GM10847 (cell line): Measurements from ENCODE around the gene DPM1.

Experiments used
- POLR2A ChIP-seq: IDR thresholded peaks from 2 replicates; pipeline ENCODE4 v1.6.1; 2011; ENCODE audit not compliant: insufficient read length; ENCODE audit errors: extremely low read depth

Gene DPM1

DNA sequence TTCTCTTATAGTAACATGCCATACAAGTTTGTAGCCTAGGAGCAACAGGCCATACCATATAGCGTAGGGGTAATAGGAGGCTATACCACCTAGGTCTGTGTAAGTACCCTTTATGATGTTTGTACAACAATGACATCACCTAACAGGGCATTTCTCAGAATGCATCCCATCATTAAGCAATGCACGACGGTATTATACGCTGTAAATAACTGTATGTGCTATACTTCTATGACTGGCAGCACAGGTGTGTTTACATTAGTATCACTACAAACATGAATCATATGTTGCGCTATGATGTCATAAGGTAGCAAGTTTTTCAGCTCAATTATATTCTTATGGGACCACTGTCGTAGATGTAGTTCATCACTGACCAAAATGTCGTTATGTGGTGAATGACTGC, 58.1 kb downstream of the DPM1 start:
- TF ChIP-seq POLR2A = no peak

DNA sequence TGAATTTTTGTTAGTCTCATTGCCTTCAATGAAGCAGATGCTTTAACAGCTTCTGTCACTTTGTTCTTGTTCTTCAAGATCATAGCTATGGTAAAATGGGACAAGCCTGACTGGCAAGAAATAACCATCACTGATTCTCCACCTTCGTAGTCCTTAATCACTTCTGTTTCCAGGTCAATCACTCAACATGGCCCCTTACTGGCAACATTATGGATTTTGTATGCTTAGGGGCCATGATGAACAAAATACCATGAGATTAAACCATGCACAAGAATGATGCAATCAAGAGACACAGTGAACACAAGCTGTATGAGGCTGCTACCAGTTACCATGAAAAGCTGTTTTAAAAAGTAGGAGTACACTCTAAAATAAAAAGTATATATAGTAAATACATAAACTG, 59.9 kb downstream of the DPM1 start:
- no peak for TF ChIP-seq POLR2A

GRCh38 chr20:50895111-50895830, 63.1 kb downstream of the DPM1 start:
- TF ChIP-seq POLR2A = no peak

DNA sequence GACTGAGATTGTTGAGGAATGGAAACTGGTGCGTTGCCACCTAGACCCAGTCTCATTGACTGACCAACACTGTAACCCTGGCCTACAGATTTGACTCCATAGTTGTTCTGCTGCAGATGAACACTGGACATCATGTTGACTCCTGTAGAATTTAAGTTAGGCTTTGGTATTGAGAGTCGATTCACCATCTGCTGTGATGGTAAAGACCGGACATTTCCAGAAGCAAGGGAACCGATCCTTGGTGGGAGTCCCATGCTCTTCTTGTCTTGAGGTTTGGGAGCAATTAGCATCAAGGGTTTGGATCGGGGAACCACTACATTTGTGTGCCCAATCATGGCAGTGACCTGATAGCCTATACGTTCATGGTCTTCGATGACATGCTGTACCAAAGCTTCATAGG, 64.7 kb downstream of the DPM1 start:
- no peak for TF ChIP-seq POLR2A

GRCh38 chr20:50892394-50892793, 65.9 kb downstream of the DPM1 start:
- no peak for TF ChIP-seq POLR2A

- TF ChIP-seq POLR2A = no peak
Observed at GRCh38 chr20:50891138-50891537, 67.2 kb downstream of the DPM1 start.

DNA sequence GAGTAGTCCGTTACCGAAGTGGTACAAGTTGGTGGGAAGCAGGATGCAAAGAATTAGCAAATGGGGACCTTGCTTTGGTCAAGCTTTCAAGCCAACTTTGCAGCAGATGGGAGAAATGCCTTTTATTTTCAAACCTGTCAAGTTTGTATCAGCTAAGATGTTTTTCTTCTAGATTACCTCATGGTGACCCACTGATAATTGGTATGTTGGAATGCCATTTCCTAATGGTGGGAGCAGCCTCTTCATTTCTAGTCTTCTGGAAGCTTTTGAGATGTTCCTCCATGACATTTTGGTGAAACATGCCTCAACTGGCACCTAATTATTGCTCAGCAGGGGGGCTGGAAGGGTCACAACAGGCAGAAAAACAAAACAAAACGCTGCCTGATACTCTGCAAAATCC, 70.8 kb downstream of the DPM1 start:
- no peak for TF ChIP-seq POLR2A

DNA sequence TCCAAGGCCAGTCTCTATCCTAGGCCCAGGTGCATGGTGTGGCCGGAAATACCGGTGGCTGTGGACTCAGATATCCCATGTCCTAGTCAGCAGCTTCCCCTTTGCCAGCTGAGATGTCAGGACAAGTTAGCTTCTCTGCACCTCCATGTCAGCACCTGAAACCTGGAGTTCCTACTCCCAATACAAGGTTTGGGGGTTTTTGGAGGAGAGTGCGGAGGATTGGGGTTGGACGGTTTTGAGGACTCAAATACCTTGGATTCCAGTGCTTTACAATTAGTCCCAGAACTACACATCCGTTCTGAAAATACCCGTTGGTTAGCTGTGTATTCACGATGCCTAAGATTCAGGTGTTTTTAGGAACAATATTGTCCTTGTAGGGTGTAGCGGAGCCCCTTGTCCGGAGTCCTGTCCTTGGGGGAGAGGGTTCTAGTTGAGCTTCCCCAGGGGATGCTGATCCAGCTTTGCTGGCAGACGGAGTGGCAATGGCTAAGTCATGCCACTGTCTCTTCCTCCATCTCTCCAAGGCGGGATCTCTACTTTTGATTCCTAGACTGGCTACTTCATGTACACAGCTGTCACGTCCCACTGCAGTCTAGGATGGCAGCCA, 72.0 kb downstream of the DPM1 start:
- TF ChIP-seq POLR2A = no peak

- TF ChIP-seq POLR2A = no peak
Observed at GRCh38 chr20:50885781-50886180, 72.6 kb downstream of the DPM1 start.

DNA sequence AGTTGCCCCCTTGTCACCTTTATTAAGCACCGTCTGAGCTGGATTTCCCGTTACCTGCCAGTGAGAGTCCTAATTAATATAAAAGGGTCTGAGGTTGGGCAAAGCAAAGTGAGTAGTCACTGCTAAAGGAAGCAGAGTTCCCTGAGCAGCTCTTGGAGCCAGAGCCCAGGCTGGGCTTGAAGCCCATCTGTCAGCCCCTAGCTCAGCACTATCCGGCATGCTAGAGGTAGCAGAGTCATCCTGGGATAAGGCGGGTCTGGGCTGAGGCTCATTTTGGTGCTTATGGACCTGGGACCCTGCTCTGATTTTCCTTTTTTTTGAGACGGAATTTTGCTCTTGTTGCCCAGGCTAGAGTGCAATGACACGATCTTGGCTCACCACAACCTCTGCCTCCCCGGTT, 73.3 kb downstream of the DPM1 start:
- no peak for TF ChIP-seq POLR2A
